Lung (tissue), 12 donors: ENCODE results near the gene BPIFB6. TPM values are rescaled to one million over a fixed set of nuclear protein-coding genes. Genes with fewer than 3 reads are reported as not detected.

Experiments used
- ATAC-seq: fragments of 200-7000 bp; cut with Tn5 transposase; one replicate; pipeline ENCODE4 v1.9.1; 2020; ENCODE audit warnings: moderate number of reproducible peaks; ENCODE audit not compliant: insufficient read depth, low FRiP score
- DNase-seq, 3 donors: peaks; one replicate each; pipeline ENCODE4 v3.0.0-alpha.2; 2013 to 2017
- H3K27ac ChIP-seq, 2 donors: one replicate each; pipeline ENCODE4 v1.5.1; 2013; ENCODE audit warnings: mild to moderate bottlenecking in 2 of 2, moderate library complexity in 2 of 2, control low read depth in 1 of 2, inconsistent platforms in 1 of 2, low read depth in 1 of 2, low read length in 1 of 2
- H3K27me3 ChIP-seq, 3 donors: one replicate each; pipeline ENCODE4 v1.5.1; 2013; ENCODE audit warnings: low read length in 2 of 3; ENCODE audit not compliant: control insufficient read depth in 3 of 3, insufficient read depth in 3 of 3
- H3K36me3 ChIP-seq, 4 donors: one replicate each; pipeline ENCODE4 v1.5.1; 2013; ENCODE audit warnings: low read length in 4 of 4, mild to moderate bottlenecking in 1 of 4, moderate library complexity in 1 of 4; ENCODE audit not compliant: control insufficient read depth in 4 of 4, insufficient read depth in 4 of 4
- H3K4me1 ChIP-seq, 5 donors: one replicate each; pipeline ENCODE4 v1.5.1; 2013; ENCODE audit warnings: low read length in 5 of 5, mild to moderate bottlenecking in 2 of 5, moderate library complexity in 1 of 5; ENCODE audit not compliant: control insufficient read depth in 5 of 5, insufficient read depth in 5 of 5
- H3K4me3 ChIP-seq: one replicate; pipeline ENCODE4 v1.5.1; 2013; ENCODE audit warnings: mild to moderate bottlenecking, control low read depth, moderate library complexity
- H3K9ac ChIP-seq, 2 donors: one replicate each; pipeline ENCODE4 v1.5.1; 2013; ENCODE audit warnings: low read length in 2 of 2, control low read depth in 1 of 2; ENCODE audit not compliant: insufficient read depth in 1 of 2
- H3K9me3 ChIP-seq, 4 donors: one replicate each; pipeline ENCODE4 v1.5.1; 2013; ENCODE audit warnings: low read length in 3 of 4, mild to moderate bottlenecking in 1 of 4, moderate library complexity in 1 of 4; ENCODE audit not compliant: control insufficient read depth in 4 of 4, insufficient read depth in 3 of 4
- CTCF ChIP-seq: IDR thresholded peaks from 2 replicates; pipeline ENCODE4 v1.5.1; 2012; ENCODE audit warnings: mild to moderate bottlenecking; ENCODE audit errors: control extremely low read depth, extremely low read depth
- WGBS, 2 donors: extraction: QIAGEN DNeasy Blood & Tissue Kit; methylation state at CpG; one replicate each; pipeline ENCODE4 v1.1.7; 2013; 5-methylcytosine and 5-hydroxymethylcytosine counted together
- polyA plus RNA-seq, 2 donors: library from polyadenylated mRNA; stranded (reverse); fragments of 200-250 nt; gene quantifications; one replicate each; pipeline ENCODE4 v1.2.1, GENCODE V29; 2013
- total RNA-seq, 2 donors: library from RNA; depleted of rRNA in 1 of 2; stranded (reverse); fragments of >200 nt in 1 of 2; gene quantifications; one replicate each; pipeline ENCODE4 v1.2.1, GENCODE V29; 2014 to 2021
- donor health status: control.
- donor health status: control.
- donor health status: Bipolar disorder and iron deficiency.
- donor health status: healthy.
- donor health status: DM: yes; HTN: yes; CAD: no.

The BPIFB6 gene
- total and polyA plus RNA-seq, 4 donors, result not detected

- Histone ChIP-seq H3K4me3 (no peak overlapping the region), H3K9ac (no peak overlapping the region), H3K27ac (no peak overlapping the region), H3K27me3 (peaks cover 0 to 15% (median 3%) of the 10 kb centered on the region in 3 donors), H3K9me3 (no peaks in the 10 kb centered on the region), H3K36me3 (no peaks in the 10 kb centered on the region), H3K4me1 (no peaks in the 10 kb centered on the region)
- ATAC-seq (no peak), DNase-seq (peak in 1 of 3 donors; percentile 11)
- TF ChIP-seq CTCF, result no peak
- WGBS, 2 donors, result 71 to 74% methylated on average over 5 of the region's 5 CpGs
These were observed 5.2 kb upstream of the BPIFB6 start for GRCh38 chr20:33026072-33026778.

- H3K4me3 ChIP-seq, result no peak overlapping the region
- no peak overlapping the region for H3K9ac ChIP-seq
- peaks cover 0 to 12% (median 3%) of the 10 kb centered on the region in 3 donors for H3K27me3 ChIP-seq
- H3K4me1 ChIP-seq, result no peaks in the 10 kb centered on the region
- DNase-seq (no peak), ATAC-seq (no peak)
- WGBS, 2 donors, result 75 to 81% methylated on average over 10 of the region's 10 CpGs
- H3K36me3 ChIP-seq, result no peaks in the 10 kb centered on the region
- H3K27ac ChIP-seq, result no peak overlapping the region
- H3K9me3 ChIP-seq, result no peaks in the 10 kb centered on the region
- TF ChIP-seq CTCF, result no peak
These were observed 4.4 kb upstream of the BPIFB6 start for GRCh38 chr20:33026779-33027759.

- TF ChIP-seq CTCF, result no peak
- no peak overlapping the region for H3K9ac ChIP-seq
- no peak overlapping the region for H3K27ac ChIP-seq
- peaks cover 0 to 9% (median 3%) of the 10 kb centered on the region in 3 donors for H3K27me3 ChIP-seq
- DNase-seq (no peak), ATAC-seq (no peak)
- H3K4me3 ChIP-seq, result no peak overlapping the region
- 78 to 85% methylated on average over 12 of the region's 12 CpGs for WGBS, 2 donors
- H3K9me3 ChIP-seq, result no peaks in the 10 kb centered on the region
- H3K36me3 ChIP-seq, result no peaks in the 10 kb centered on the region
- no peaks in the 10 kb centered on the region for H3K4me1 ChIP-seq
These were observed 3.4 kb upstream of the BPIFB6 start for GRCh38 chr20:33027769-33028751.
